Small intestine (tissue), 7 donors: ENCODE results near the gene ALPL. TPM values are rescaled to one million over a fixed set of nuclear protein-coding genes. Genes with fewer than 3 reads are reported as not detected.

ENCODE experiments used
- DNase-seq, 2 donors: peaks; one replicate each; pipeline versions ENCODE4 v3.0.0 to v3.0.0-alpha.2; 2013
- FAIRE-seq: peaks from 2 replicates; lab custom pipeline; 2012; peaks lifted over from hg19 to GRCh38; lab: Jason Lieb, UNC
- H3K27ac ChIP-seq, 3 donors: one replicate each; pipeline ENCODE4 v1.5.1; 2013; ENCODE audit warnings: low read length in 2 of 3, mild to moderate bottlenecking in 2 of 3, control low read depth in 1 of 3, inconsistent platforms in 1 of 3, low read depth in 1 of 3, moderate library complexity in 1 of 3
- H3K27me3 ChIP-seq, 3 donors: one replicate each; pipeline ENCODE4 v1.6.1; 2013; ENCODE audit warnings: low read length in 3 of 3, inconsistent platforms in 1 of 3; ENCODE audit not compliant: control insufficient read depth in 3 of 3, insufficient read depth in 3 of 3
- H3K36me3 ChIP-seq, 3 donors: one replicate each; pipeline ENCODE4 v1.6.1; 2013; ENCODE audit warnings: low read length in 3 of 3, inconsistent platforms in 1 of 3, low read depth in 1 of 3, mild to moderate bottlenecking in 1 of 3, moderate library complexity in 1 of 3; ENCODE audit not compliant: control insufficient read depth in 3 of 3, insufficient read depth in 2 of 3
- H3K4me1 ChIP-seq, 3 donors: one replicate each; pipeline ENCODE4 v1.6.1; 2013; ENCODE audit warnings: low read length in 2 of 3, inconsistent platforms in 1 of 3, low read depth in 1 of 3, mild to moderate bottlenecking in 1 of 3, moderate library complexity in 1 of 3; ENCODE audit not compliant: control insufficient read depth in 3 of 3, insufficient read depth in 2 of 3
- H3K4me3 ChIP-seq, 3 donors: one replicate each; pipeline ENCODE4 v1.5.1; 2013; ENCODE audit warnings: low read length in 3 of 3, control low read depth in 1 of 3, inconsistent platforms in 1 of 3, low read depth in 1 of 3, mild to moderate bottlenecking in 1 of 3, moderate library complexity in 1 of 3
- H3K9me3 ChIP-seq, 2 donors: one replicate each; pipeline ENCODE4 v1.6.1; 2013; ENCODE audit warnings: low read depth in 1 of 2, low read length in 1 of 2; ENCODE audit not compliant: control insufficient read depth in 2 of 2, insufficient read depth in 1 of 2
- WGBS, 3 donors: extraction: QIAGEN DNeasy Blood & Tissue Kit; methylation state at CpG; one replicate each; pipeline ENCODE4 v1.1.7; 2013; 5-methylcytosine and 5-hydroxymethylcytosine counted together
- polyA plus RNA-seq, 4 donors: library from polyadenylated mRNA; stranded (reverse) in 3 of 4; unstranded in 1 of 4; fragments of 200-250 nt in 3 of 4; fragments of 120-200 nt in 1 of 4; gene quantifications; one replicate each; pipeline versions ENCODE4 v1.2.1 to v1.2.3, GENCODE V29; 2013
- donor health status: healthy with polysubstance abuse.
- donor health status: control.
- donor health status: control.
- donor health status: Bipolar disorder and iron deficiency.
- donor health status: healthy.

The ALPL gene
- polyA plus RNA-seq, 4 donors = 0.89 to 3.0 (median 2.0) TPM

- no peak overlapping the region for H3K4me3 ChIP-seq
- no peaks in the 10 kb centered on the region for H3K27me3 ChIP-seq
- no peak overlapping the region for H3K27ac ChIP-seq
- peaks cover 0 to 5% (median 0%) of the 10 kb centered on the region in 3 donors for H3K4me1 ChIP-seq
- no peaks in the 10 kb centered on the region for H3K9me3 ChIP-seq
- H3K36me3 ChIP-seq = peaks cover 0 to 61% (median 0%) of the 10 kb centered on the region in 3 donors
- 61 to 66% (median 62%) methylated on average over 25 to 26 of the region's 26 CpGs for WGBS, 3 donors
- no peak for FAIRE-seq
- peak; percentile 34 to 47 for DNase-seq
Observed at GRCh38 chr1:21594935-21595897, 86.0 kb downstream of the ALPL start.

- Histone ChIP-seq H3K27ac (no peak overlapping the region), H3K27me3 (no peaks in the 10 kb centered on the region), H3K36me3 (peaks cover 0 to 67% (median 0%) of the 10 kb centered on the region in 3 donors), H3K4me3 (no peak overlapping the region), H3K9me3 (no peaks in the 10 kb centered on the region), H3K4me1 (no peaks in the 10 kb centered on the region)
- FAIRE-seq (no peak), DNase-seq (no peak)
- 83 to 89% (median 85%) methylated on average over 11 of the region's 11 CpGs for WGBS, 3 donors
Observed at GRCh38 chr1:21596174-21596573, 87.0 kb downstream of the ALPL start.

- FAIRE-seq = no peak
- no peak for DNase-seq
- H3K9me3 ChIP-seq = no peaks in the 10 kb centered on the region
- WGBS, 3 donors = 83 to 94% (median 88%) methylated on average over 2 of the region's 2 CpGs
- no peaks in the 10 kb centered on the region for H3K4me1 ChIP-seq
- H3K4me3 ChIP-seq = no peak overlapping the region
- H3K27ac ChIP-seq = no peak overlapping the region
- no peaks in the 10 kb centered on the region for H3K27me3 ChIP-seq
- H3K36me3 ChIP-seq = peaks cover 0 to 71% (median 0%) of the 10 kb centered on the region in 3 donors
Observed at GRCh38 chr1:21596628-21597027, 87.4 kb downstream of the ALPL start.

GRCh38 chr1:21597753-21598152, 88.5 kb downstream of the ALPL start:
- DNase-seq (no peak), FAIRE-seq (no peak)
- 61 to 81% (median 76%) methylated on average over 14 to 19 of the region's 19 CpGs for WGBS, 3 donors
- Histone ChIP-seq H3K27me3 (no peaks in the 10 kb centered on the region), H3K4me1 (no peaks in the 10 kb centered on the region), H3K27ac (no peak overlapping the region), H3K9me3 (no peaks in the 10 kb centered on the region), H3K4me3 (no peak overlapping the region), H3K36me3 (peaks cover 0 to 83% (median 0%) of the 10 kb centered on the region in 3 donors)

GRCh38 chr1:21598417-21598816, 89.2 kb downstream of the ALPL start:
- DNase-seq = no peak
- H3K27me3 ChIP-seq = no peaks in the 10 kb centered on the region
- FAIRE-seq = no peak
- 74 to 85% (median 84%) methylated on average over 6 to 7 of the region's 7 CpGs for WGBS, 3 donors
- no peak overlapping the region for H3K4me3 ChIP-seq
- peaks cover 0 to 89% (median 0%) of the 10 kb centered on the region in 3 donors for H3K36me3 ChIP-seq
- H3K27ac ChIP-seq = no peak overlapping the region
- H3K4me1 ChIP-seq = no peaks in the 10 kb centered on the region
- H3K9me3 ChIP-seq = no peaks in the 10 kb centered on the region

GRCh38 chr1:21598904-21599303, 89.7 kb downstream of the ALPL start:
- FAIRE-seq = no peak
- no peaks in the 10 kb centered on the region for H3K4me1 ChIP-seq
- no peaks in the 10 kb centered on the region for H3K27me3 ChIP-seq
- no peak overlapping the region for H3K27ac ChIP-seq
- WGBS, 3 donors = 79 to 82% (median 81%) methylated on average over 8 of the region's 8 CpGs
- peaks cover 0 to 94% (median 0%) of the 10 kb centered on the region in 3 donors for H3K36me3 ChIP-seq
- DNase-seq = no peak
- H3K9me3 ChIP-seq = no peaks in the 10 kb centered on the region
- no peak overlapping the region for H3K4me3 ChIP-seq

- Histone ChIP-seq H3K9me3 (no peaks in the 10 kb centered on the region), H3K27ac (no peak overlapping the region), H3K27me3 (no peaks in the 10 kb centered on the region), H3K4me3 (no peak overlapping the region), H3K4me1 (no peaks in the 10 kb centered on the region), H3K36me3 (peaks cover 0 to 94% (median 0%) of the 10 kb centered on the region in 3 donors)
- DNase-seq (no peak), FAIRE-seq (no peak)
- 87 to 91% (median 88%) methylated on average over 14 to 15 of the region's 15 CpGs for WGBS, 3 donors
Observed at GRCh38 chr1:21599402-21599801, 90.2 kb downstream of the ALPL start.

- 89 to 92% (median 90%) methylated on average over 30 of the region's 30 CpGs for WGBS, 3 donors
- DNase-seq (no peak), FAIRE-seq (no peak)
- Histone ChIP-seq H3K4me1 (no peaks in the 10 kb centered on the region), H3K9me3 (no peaks in the 10 kb centered on the region), H3K4me3 (no peak overlapping the region), H3K27ac (no peak overlapping the region), H3K36me3 (peaks cover 0 to 94% (median 0%) of the 10 kb centered on the region in 3 donors), H3K27me3 (no peaks in the 10 kb centered on the region)
Observed at GRCh38 chr1:21601278-21602048, 92.2 kb downstream of the ALPL start.
